Measurements from ENCODE around the gene RNF214. TPM values are rescaled to one million over a fixed set of nuclear protein-coding genes. Genes with fewer than 3 reads are reported as not detected.
"Not testable (repeated sequence)": the region's sequence is repeated elsewhere in the genome, so short reads cannot be mapped to it uniquely, and the experiment has no call there.

RNF214 gene
- total RNA-seq, 1 donor from 2014 or later: 25.8 TPM

- peaks cover 58% of the 10 kb centered on the region for H3K27me3 Mint-ChIP-seq (ENCODE audit: low read depth)
- no peak overlapping the region for H3K4me3 Mint-ChIP-seq (ENCODE audit: low read depth)
- DNase-seq (ENCODE audit: low spot score): no peak
- H3K27ac Mint-ChIP-seq: no peak overlapping the region
- H3K9me3 Mint-ChIP-seq: no peaks in the 10 kb centered on the region
- no peaks in the 10 kb centered on the region for H3K36me3 Mint-ChIP-seq (ENCODE audit: low read depth)
- intact Hi-C loops (cut with micrococcal nuclease): no loop called here
- H3K4me1 Mint-ChIP-seq (ENCODE audit: low read depth): peaks cover 4% of the 10 kb centered on the region
These were observed 81.6 kb downstream of the RNF214 start for GRCh38 chr11:117313828-117314768.

- intact Hi-C loops (cut with micrococcal nuclease): no loop called here
- Mint-ChIP-seq H3K4me3 (ENCODE audit: low read depth) (peak overlapping the region; percentile 33), H3K36me3 (ENCODE audit: low read depth) (no peaks in the 10 kb centered on the region), H3K27ac (no peak overlapping the region), H3K27me3 (ENCODE audit: low read depth) (peaks cover 58% of the 10 kb centered on the region), H3K9me3 (no peaks in the 10 kb centered on the region), H3K4me1 (ENCODE audit: low read depth) (peaks cover 4% of the 10 kb centered on the region)
- DNase-seq (ENCODE audit: low spot score): no peak
These were observed 82.4 kb downstream of the RNF214 start for GRCh38 chr11:117314840-117315239.

- Mint-ChIP-seq H3K27me3 (ENCODE audit: low read depth) (peaks cover 58% of the 10 kb centered on the region), H3K4me3 (ENCODE audit: low read depth) (peak overlapping the region; percentile 70), H3K36me3 (ENCODE audit: low read depth) (no peaks in the 10 kb centered on the region), H3K4me1 (ENCODE audit: low read depth) (peaks cover 4% of the 10 kb centered on the region), H3K9me3 (no peaks in the 10 kb centered on the region), H3K27ac (no peak overlapping the region)
- no peak for DNase-seq (ENCODE audit: low spot score)
- intact Hi-C loops (cut with micrococcal nuclease): loop anchor here (1.0 kb wide), 1 partner anchor 12 kb away; the partner anchor contains the start of gene CEP164
These were observed 83.1 kb downstream of the RNF214 start for GRCh38 chr11:117315285-117316196.

GRCh38 chr11:117316197-117316961, 83.9 kb downstream of the RNF214 start, which contains the start of gene BACE1:
Gene BACE1, minus strand, starts transcription at chr11:117316256. Its CDS starts 461 bp downstream, at chr11:117315795.
- intact Hi-C loops (cut with micrococcal nuclease): loop anchor here (1.0 kb wide), 1 partner anchor 11 kb away; the partner anchor contains the start of gene CEP164
- peak within 1 kb of the TSS; percentile 70 for H3K4me3 Mint-ChIP-seq (ENCODE audit: low read depth)
- no peaks in the 10 kb centered on the region for H3K36me3 Mint-ChIP-seq (ENCODE audit: low read depth)
- H3K27ac Mint-ChIP-seq: no peak within 1 kb of the TSS
- H3K9me3 Mint-ChIP-seq: no peaks in the 10 kb centered on the region
- DNase-seq (ENCODE audit: low spot score): no peak
- peaks cover 59% of the 10 kb centered on the region for H3K27me3 Mint-ChIP-seq (ENCODE audit: low read depth)
- H3K4me1 Mint-ChIP-seq (ENCODE audit: low read depth): peaks cover 4% of the 10 kb centered on the region

GRCh38 chr11:117318738-117319137, 86.3 kb downstream of the RNF214 start:
- peaks cover 50% of the 10 kb centered on the region for H3K27me3 Mint-ChIP-seq (ENCODE audit: low read depth)

GRCh38 chr11:117319214-117319840, 86.9 kb downstream of the RNF214 start:
- no peaks in the 10 kb centered on the region for H3K36me3 Mint-ChIP-seq (ENCODE audit: low read depth)

More at GRCh38 chr11:117318738-117319137, 86.3 kb downstream of the RNF214 start:
- Mint-ChIP-seq H3K4me3 (ENCODE audit: low read depth) (no peak overlapping the region), H3K36me3 (ENCODE audit: low read depth) (no peaks in the 10 kb centered on the region), H3K27ac (no peak overlapping the region), H3K9me3 (no peaks in the 10 kb centered on the region), H3K4me1 (ENCODE audit: low read depth) (peaks cover 4% of the 10 kb centered on the region)
- intact Hi-C loops (cut with micrococcal nuclease): no loop called here
- no peak for DNase-seq (ENCODE audit: low spot score)

GRCh38 chr11:117327255-117327566, 94.7 kb downstream of the RNF214 start:
- H3K36me3 Mint-ChIP-seq (ENCODE audit: low read depth); H3K27me3 Mint-ChIP-seq (ENCODE audit: low read depth); H3K4me1 Mint-ChIP-seq (ENCODE audit: low read depth); DNase-seq (ENCODE audit: low spot score); H3K4me3 Mint-ChIP-seq (ENCODE audit: low read depth); H3K27ac Mint-ChIP-seq; H3K9me3 Mint-ChIP-seq: not testable (repeated sequence)
- intact Hi-C loops (cut with micrococcal nuclease): loop anchor here (1.0 to 2.0 kb wide), 2 partner anchors 11 to 96 kb away; partner anchors contain the start of gene BACE1

More at GRCh38 chr11:117319214-117319840, 86.9 kb downstream of the RNF214 start:
- peaks cover 44% of the 10 kb centered on the region for H3K27me3 Mint-ChIP-seq (ENCODE audit: low read depth)
- H3K4me1 Mint-ChIP-seq (ENCODE audit: low read depth): peaks cover 4% of the 10 kb centered on the region
- no peak overlapping the region for H3K4me3 Mint-ChIP-seq (ENCODE audit: low read depth)
- intact Hi-C loops (cut with micrococcal nuclease): no loop called here
- H3K27ac Mint-ChIP-seq: no peak overlapping the region
- no peaks in the 10 kb centered on the region for H3K9me3 Mint-ChIP-seq
- DNase-seq (ENCODE audit: low spot score): no peak

GRCh38 chr11:117327567-117328374, 95.3 kb downstream of the RNF214 start, which contains the start of gene CEP164:
Gene CEP164, plus strand, starts transcription at chr11:117327854. Its CDS starts 10,733 bp downstream, at chr11:117338587.
- peaks cover 8% of the 10 kb centered on the region for H3K4me1 Mint-ChIP-seq (ENCODE audit: low read depth)
- H3K36me3 Mint-ChIP-seq (ENCODE audit: low read depth): no peaks in the 10 kb centered on the region
- H3K4me3 Mint-ChIP-seq (ENCODE audit: low read depth): peak within 1 kb of the TSS; percentile 60
- H3K27me3 Mint-ChIP-seq (ENCODE audit: low read depth): peaks cover 4% of the 10 kb centered on the region
- intact Hi-C loops (cut with micrococcal nuclease): loop anchor here (1.0 to 2.0 kb wide), 2 partner anchors 11 to 97 kb away; partner anchors contain the start of gene BACE1
- peak; percentile 95 for DNase-seq (ENCODE audit: low spot score)
- H3K9me3 Mint-ChIP-seq: no peaks in the 10 kb centered on the region
- H3K27ac Mint-ChIP-seq: peak within 1 kb of the TSS; percentile 56

GRCh38 chr11:117328375-117329010, 96.0 kb downstream of the RNF214 start:
- Mint-ChIP-seq H3K36me3 (ENCODE audit: low read depth) (no peaks in the 10 kb centered on the region), H3K27ac (no peak overlapping the region), H3K9me3 (no peaks in the 10 kb centered on the region), H3K4me3 (ENCODE audit: low read depth) (no peak overlapping the region), H3K4me1 (ENCODE audit: low read depth) (peaks cover 8% of the 10 kb centered on the region), H3K27me3 (ENCODE audit: low read depth) (no peaks in the 10 kb centered on the region)
- no peak for DNase-seq (ENCODE audit: low spot score)
- intact Hi-C loops (cut with micrococcal nuclease): no loop called here

- Mint-ChIP-seq H3K4me1 (ENCODE audit: low read depth) (peaks cover 6% of the 10 kb centered on the region), H3K36me3 (ENCODE audit: low read depth) (peaks cover 2% of the 10 kb centered on the region), H3K27ac (no peak overlapping the region), H3K4me3 (ENCODE audit: low read depth) (no peak overlapping the region), H3K9me3 (no peaks in the 10 kb centered on the region), H3K27me3 (ENCODE audit: low read depth) (no peaks in the 10 kb centered on the region)
- no peak for DNase-seq (ENCODE audit: low spot score)
- intact Hi-C loops (cut with micrococcal nuclease): no loop called here
These were observed 100.4 kb downstream of the RNF214 start for GRCh38 chr11:117332843-117333242.

- intact Hi-C loops (cut with micrococcal nuclease): no loop called here
- Mint-ChIP-seq H3K27ac (no peak overlapping the region), H3K4me1 (ENCODE audit: low read depth) (peaks cover 6% of the 10 kb centered on the region), H3K4me3 (ENCODE audit: low read depth) (no peak overlapping the region), H3K9me3 (no peaks in the 10 kb centered on the region), H3K27me3 (ENCODE audit: low read depth) (no peaks in the 10 kb centered on the region), H3K36me3 (ENCODE audit: low read depth) (peaks cover 6% of the 10 kb centered on the region)
- DNase-seq (ENCODE audit: low spot score): no peak
These were observed 101.4 kb downstream of the RNF214 start for GRCh38 chr11:117333917-117334316.

Data from activated T-helper 2 cell treated with anti-CD3 and anti-CD28 coated beads, Interferon-gamma antibody, Interleukin-2, Interleukin-4, amounts not matched to agents 10 μg/mL and 5 μg/mL and 100 μg/mL, durations not matched to agents 14 hours and 24 hours and 36 hours (primary cell).